Stimulated activated CD8-positive, alpha-beta memory T cell treated with anti-CD3 and anti-CD28 coated beads, Interleukin-7, amount 100 ng/mL, for 24 hours (primary cell): ENCODE measurements around the gene SEPTIN11.

Experiments used
- DNase-seq: peaks from one replicate; pipeline ENCODE4 v3.0.0-alpha.2; 2020; ENCODE audit warnings: low read depth

SEPTIN11 gene

DNA sequence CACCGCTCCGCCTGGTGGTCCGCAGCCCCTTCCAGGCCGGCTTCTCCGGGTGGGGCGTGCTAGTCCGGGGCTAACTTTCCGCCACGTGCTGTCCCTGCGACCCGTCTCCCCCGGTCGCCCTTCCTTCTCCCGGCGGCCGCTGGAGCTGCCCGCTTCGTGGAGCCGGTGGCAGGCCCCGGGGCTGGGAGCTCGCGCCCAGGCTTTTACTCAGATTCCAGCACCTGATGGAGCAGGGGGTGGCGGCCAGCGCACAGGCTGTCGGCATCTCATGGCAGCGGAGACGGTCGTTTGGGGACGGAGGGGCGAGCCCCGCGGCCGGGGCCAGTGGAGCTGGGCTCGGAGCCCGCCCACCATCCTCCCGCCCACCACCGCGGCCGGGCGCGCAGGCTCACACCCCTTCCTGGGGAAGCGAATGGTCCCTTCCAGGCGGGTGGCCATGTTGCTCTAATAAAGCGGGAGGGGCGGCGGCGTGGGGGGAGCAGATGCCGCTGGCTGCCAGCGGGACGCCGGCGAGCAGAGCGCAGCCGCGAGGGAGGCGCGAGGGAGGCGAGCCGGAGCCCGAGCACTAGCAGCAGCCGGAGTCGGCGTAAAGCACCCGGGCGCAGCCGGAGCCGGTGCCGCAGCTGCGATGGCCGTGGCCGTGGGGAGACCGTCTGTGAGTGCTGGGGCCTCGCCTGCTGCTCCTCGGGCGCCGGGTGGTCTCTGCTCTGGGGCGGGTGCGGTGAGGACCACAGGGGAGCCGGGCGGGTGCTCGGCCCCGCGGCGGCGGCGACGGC, at the start of gene SEPTIN11:
TSS of gene SEPTIN11 (plus strand) at position 477 of the 776 bp plus-strand sequence. CDS start at position 629, 152 bp downstream.
- peak; percentile 55 for DNase-seq

DNA sequence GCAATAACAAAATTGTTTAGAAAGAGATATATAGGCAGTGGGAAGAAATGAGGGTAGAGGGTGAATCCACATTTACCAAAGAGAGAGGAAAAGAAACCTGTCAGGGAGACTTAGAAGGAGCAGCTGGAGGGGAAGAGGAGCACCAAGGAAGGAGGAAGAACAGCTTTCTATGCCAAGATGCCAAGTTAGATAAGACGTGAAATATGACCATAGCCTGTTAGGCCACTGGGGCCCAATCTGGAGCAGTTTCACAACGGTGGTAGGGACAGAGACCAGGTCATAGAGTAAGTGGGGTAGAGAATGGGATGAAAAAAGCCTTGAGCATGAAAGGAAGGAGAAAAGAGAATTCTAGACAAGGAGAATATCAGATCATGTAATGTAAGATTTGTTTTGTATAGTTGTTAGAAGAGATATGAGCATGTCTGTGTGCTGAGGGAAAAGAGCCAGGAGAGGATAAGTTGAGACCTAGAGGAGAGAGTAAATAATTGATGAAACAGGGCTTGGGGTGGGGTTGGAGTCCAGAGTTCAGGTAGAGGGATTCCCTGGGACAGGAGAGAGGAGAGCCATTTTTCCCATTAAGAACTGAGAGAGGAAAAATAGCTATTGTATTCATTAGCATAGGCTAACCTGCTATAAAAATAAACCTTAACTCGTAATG, 47.2 kb upstream of the SEPTIN11 start:
- DNase-seq = no peak

DNA sequence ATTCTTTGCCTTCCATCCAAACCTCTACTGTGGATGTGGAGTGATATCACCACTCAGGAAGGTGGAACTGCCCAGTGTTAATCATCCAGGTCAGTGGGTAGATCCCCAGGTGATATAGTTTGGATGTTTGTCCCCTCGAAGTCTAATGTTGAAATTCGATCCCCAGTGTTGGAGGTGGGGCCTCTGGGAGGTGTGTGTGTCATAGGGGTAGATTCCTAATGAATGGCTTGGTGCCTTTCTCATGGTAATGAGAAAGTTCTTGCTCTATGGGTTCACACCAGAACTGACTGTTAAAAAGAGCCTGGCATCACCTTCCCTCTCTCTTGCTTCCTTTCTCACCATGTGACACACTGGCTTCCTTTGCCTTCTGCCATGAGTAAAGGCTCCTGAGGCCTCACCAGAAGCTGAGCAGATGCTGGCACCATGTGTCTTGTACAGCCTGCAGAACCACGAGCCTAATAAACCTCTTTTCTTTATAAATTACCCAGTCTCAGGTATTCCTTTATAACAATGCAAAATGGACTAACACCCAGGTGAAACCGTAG, 44.8 kb upstream of the SEPTIN11 start:
- DNase-seq = no peak

DNA sequence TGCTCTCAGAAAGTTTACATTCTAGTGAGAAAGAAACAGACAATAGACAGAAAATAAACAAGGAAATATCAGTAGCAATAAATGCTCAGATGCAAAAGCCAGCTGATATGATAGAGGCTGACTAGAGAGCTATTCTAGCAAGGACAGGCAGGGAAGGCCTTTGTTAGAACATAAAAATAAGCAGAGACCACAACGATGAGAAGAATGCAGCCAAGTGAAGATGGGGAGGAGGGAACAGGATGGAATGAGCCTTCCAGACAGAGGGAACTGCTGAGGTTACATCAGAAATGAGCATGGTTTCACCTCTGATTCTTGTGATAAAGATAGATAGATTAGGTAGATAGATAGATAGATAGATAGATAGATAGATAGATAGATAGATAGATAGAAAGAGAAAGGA, 44.0 kb upstream of the SEPTIN11 start:
- no peak for DNase-seq

DNA sequence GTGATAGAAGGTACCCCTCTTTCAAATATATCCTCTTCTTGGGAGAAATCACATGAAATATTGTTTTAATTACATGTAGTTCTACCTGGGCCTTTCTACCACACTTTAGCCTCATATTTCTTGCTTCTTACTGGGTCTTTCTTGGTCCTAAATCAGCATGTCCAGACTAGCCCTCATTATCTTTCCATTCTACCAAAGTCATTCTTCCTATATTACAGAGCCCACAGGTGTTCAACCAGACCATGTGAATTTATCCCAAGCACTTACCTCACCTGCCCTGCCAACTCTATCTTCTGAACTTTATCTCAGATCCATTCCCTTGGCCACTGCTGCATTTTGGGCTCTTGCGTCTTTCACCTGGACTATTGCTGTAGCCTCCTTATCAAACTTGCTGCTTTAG, 39.8 kb upstream of the SEPTIN11 start:
- no peak for DNase-seq

DNA sequence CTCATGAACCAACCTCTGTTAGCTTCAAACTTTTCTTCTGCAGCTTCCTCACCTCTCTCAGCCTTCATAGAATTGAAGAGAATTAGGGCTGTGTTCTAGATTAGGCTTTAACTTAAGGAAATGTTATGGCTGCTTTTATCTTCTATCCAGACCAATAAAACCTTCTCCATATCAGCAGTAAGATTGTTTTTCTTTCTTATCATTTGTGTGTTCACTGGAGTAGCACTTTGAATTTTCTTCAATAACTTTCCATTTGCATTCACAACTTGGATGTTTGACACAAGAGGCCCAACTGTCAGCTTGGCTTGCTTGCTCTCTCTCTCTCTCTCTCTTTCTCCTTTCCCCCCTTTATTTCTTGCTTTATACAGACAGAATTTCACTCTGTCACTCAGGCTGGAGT, 28.8 kb upstream of the SEPTIN11 start:
- no peak for DNase-seq

DNA sequence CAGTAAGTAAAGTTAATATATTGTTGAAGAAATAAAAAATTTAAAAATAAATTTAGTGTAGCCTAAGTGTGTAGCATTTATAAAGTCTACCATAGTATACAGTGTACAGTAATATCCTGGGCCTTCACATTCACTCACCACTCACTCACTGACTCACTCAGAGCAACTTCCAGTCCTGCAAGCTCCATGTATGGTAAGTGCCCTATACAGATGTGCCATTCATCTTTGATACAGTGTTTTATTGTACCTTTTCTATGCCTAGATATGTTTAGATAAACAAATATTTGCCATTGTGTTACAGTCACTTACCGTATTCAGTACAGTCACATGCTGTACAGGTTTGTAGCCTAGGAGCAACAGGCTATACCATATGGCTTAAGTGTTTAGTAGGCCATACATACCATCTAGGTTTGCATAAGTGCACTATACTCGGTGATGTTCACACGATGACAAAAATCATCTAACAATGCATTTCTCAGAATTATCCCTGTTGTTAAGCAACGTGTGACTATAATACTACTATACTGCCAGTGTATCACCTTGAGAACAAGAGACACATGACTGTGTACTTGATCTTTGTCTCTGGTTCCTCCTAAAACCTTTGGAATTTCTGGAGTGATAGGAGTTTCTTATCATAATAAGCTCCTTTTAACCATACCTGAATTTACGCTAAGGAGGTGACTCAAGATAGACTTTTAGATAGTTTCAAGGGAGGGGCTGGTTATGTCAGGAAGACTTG, 25.8 kb upstream of the SEPTIN11 start:
- DNase-seq = no peak

DNA sequence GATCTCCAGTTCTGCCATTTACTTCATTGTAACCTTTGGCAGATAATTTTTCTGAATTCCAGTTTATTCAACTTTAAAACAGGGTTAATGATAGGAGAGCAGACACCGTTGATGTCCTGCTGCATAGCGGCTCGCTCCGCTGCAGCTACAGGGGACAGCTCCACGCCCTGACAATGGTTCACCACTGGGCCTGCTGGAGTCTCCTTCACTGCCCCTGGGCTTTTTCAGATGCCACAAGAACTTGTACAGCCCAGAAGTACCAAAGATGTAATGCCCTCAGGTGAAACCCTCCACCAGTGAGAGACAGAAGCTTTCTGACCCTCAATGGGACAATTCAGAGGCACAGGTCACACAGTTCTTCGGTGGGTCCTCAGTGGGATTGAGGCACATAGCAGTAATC, 22.7 kb upstream of the SEPTIN11 start:
- no peak for DNase-seq

DNA sequence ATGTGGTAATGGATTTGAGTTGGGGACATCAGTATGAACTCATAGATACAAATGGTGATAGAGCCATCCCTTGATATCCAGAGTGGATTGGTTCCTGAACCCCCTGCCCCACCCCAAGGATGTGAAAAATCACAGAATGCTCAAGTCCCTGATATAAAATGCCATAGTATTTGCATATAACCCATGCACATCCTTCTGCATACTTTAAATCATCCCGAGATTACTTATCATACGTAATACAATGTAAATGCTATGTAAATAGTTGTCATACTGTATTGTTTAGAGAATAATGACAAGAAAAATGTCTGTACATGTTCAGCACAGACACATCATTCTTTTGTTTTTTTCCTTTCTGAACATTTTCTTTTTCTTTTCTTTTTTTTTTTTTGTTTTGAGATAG, 18.9 kb upstream of the SEPTIN11 start:
- no peak for DNase-seq

DNA sequence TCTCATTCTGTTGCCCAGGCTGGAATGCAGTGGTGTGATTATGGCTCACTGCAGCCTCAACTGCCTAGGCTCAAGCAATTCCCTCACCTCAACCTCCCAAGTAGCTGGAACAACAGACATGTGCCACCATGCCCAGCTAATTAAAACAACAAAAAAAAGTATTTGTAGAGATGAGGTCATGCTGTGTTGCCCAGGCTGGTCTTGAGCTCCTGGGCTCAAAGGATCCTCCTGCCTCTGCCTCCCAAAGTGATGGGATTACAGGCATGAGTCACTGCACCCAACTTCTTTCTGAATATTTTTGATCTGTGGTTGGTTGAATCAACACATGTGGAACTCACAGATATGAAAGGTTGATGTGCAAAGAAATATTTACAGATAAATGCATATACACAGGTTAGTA, 18.5 kb upstream of the SEPTIN11 start:
- DNase-seq = no peak

DNA sequence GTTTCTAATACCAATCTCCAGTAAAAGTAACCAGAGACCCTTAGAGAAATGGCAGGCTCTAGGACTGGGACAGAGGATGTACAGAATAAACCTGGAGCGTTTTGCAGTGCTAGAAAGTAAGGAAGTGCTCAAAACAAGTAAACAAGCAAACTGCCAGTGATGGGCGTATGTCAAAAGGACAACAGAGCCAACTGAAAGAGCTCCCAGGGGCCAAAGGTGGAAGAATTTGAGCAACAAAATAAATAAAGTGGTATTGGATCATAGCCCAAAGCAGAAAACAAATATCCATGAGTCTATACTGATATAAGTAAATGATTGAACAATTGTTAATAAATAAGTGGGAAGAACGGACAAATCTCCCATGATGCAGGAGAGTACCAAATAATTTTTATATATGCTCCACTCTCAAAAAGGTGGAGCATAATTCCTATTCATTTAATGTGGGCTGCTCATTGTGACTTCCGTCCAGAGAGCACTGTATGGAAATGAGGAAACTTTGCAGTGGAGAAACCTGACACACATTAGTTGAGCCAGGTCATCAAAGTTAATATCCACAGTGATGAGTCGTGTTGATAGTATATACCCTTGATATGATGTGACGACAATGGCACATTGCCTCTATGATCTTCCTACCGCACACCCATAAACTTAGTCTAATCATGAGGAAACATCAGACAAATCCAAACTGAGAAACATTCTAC, 17.8 kb upstream of the SEPTIN11 start:
- no peak for DNase-seq

DNA sequence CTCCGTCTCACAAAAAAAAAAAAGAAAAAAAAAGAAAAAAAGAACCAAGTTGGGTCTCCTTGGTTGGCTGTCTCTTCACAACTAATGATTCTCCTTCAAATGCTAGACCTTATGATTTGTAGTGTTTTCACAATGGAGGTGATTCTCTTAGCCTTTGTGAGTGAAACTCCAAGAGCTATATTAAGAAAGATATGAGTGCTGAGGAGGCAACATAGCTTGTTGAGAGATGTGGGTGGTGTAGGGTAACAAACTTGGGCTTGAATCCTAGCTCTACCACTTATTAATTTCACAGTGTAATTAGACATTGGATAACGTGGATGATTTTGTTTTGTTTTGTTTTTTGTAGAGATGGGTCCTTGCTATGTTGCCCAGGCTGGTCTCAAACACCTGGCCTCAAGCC, 10.4 kb upstream of the SEPTIN11 start:
- no peak for DNase-seq

DNA sequence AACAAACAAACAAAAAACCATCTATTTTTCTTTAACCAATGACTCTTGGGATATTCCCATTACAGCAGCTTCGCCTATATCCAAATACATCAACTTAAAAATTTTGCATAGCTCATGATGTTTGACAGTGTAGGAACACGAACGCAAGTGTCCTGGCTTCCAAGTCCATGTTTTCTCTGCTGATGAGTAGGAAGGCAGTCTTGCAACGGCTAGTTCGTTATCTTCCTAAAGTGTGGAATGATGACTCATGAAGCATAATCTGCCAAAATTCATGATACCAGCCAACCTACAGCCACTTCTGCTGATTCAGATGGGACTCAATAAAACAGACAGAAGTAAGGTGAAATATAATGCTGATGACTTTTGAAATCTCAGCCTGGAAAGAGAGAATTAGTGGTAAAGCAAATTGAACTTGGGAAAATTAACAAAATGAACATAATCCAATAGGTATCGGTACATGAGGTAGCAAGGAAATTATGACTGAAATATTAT, 6.4 kb upstream of the SEPTIN11 start:
- no peak for DNase-seq

DNA sequence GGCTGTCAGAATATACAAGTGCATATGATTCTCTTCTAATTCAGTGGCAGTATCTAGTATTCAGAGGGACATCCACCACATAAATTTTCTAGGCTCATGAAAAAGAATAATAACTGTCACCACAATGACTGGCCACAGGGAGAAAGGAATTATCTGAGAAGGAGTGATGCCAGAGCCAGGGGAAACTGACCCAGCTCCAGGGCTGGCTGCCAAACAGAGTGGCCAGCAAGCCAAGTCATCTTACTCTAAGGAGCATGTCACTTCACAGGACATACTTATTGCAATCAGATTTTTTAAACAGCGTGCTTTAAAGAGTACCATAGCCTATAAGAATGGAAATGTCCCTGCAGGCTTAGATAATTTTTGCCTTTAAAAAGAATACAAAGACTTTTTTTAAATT, 5.8 kb upstream of the SEPTIN11 start:
- no peak for DNase-seq

DNA sequence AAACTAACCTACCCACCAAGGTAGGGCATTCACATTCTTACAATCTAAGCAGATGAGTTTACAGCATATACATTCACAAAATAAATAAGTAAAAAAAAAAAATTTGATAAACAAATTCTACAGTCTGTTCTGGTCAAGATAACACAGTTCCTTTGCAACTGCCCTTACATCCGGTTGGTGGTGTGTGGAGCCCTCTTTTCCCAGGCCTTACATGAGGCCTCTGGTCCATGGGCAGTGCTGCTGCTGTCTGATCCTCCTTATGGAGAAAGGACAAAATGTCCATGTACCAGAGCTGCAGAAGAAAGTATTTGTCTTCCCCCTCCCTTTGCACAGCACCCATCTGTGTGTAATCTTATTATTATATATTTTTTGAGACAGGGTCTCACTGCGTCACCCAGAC, 2.2 kb upstream of the SEPTIN11 start:
- DNase-seq = no peak

DNA sequence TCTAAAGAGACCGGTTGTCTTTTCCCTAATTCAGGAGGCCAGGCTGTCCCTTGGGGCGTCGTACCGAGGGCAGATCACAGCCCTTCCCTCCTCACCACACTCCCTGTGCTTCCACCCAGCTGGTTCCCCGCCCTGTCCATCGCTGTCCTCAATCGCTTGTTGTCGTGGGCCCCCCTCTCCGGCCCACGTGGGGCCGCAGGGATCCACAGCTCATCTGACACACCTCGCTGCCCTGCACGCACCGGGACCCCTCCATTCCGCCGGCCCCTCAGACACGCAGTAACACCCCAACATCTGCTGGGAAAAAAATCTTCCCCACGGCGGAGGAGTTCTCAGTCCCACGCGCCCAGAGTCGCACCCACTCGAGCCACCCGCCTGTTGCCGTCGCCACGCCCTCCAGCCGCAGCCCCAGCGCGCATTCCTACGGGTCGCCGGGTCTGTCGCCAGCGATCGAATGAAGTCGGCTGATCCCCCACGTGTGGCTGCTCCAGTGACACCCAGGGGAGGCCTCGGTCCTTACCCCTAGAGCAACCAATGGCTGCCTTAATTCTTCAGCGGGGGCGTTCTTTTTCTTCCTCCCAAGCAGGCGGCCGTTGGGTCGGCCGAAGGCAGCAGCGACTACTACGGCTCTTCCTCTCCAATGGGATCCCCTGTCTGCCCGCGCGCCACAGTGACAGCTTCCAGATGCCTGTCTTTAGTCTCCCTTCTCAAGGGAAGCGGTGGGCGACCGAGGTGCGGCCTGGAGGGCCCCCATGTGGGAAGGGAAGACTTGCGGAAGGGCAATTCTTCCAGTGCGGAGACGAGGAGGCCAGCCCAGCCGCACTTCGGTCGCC, 893 bp upstream of the SEPTIN11 start:
- peak; percentile 13 for DNase-seq

DNA sequence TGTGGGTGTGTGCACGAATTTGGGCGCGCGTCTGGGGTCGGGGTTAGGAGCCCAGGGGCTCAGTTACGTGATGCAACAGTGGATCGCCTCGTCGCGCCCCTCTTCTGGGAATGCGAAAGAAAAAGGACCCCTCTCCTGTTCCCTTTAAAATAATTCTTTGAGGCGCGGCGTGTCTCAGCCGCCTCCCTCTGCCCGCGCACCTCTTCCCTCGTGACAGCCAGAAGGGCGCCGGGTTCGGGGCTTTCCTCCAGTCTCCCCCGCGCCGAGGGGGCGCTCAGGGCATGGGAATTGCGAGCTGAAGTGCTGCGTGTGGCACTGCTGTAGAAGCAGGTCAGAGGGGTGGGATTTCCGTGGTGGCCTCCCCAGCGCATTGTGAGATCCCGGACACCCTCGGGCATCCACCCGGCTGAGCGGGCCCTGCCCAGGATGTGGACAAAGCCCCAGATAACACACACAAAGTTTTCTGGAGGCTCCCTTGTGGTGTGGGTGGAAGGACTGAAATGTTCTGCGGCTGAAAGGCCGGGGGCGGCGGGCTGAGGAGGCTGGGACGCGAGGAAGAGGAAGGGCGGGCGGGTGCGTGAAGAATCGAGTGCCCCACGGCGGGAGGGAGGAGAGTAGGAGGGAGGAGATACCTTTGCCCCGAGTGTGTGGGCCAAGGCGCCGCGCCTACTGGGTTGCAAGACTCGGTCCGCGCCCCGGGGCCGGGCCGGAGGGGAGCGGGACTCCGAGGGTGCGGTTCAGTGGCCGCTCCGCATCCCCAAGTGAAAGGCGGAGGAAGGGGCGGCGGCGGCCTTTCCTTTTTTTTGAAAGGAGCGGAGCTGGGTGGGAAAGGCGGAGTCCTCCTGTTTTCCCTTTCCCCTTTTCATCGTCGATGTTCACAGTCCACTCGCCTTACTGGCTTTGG, 752 bp downstream of the SEPTIN11 start:
- peak; percentile 18 for DNase-seq

DNA sequence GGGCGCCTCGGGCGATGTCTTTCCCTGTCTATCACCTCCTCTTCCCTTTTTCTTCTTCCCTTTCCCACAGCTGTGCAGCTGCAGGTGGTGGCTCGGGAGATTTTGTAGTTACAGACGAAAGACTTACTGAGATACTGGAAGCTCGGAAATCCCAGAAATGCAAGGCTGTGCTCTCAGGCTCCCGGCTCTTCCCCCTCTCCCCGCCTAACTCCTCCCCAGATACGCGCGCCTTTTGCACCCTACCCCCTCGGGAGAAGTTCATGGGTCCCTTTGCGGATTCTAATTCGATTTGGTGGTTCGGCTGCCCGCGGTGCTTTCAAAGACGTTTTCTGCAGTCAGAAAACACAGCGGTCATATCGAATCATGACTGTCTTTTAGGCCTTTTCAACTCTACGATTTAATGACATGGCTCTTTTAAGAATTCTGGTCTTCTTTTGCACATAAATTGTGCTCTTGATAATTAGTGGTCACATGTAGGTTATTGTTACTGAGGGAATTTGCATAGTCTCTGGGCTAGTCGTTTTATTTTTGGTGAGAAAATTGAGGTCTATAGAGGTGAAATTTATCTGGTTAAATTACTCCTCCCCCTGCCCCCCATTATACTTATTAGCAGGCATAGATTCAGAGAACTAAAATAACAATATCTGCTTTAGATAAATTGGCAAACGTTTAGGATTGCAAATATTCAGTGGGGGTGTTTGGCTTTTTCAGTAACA, 1.6 kb downstream of the SEPTIN11 start:
- DNase-seq = no peak

DNA sequence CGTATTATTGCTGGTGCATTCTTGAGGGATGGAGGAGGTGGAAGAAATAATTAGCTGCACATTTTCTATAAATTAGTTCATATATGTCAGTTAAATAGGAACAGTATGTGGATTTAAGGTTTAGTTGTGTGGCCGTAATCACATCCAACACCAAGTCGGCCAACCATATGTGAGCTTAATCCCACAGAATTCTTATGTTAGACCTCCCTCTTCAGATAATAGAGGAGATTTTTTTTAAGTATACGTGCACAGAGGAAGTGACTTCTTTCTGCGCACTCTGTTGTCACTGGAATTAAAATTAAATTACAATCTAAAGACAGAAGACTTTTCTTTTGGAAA, 2.1 kb downstream of the SEPTIN11 start:
- no peak for DNase-seq
